ENCODE data around the gene DCAF11.

The DCAF11 gene

DNA sequence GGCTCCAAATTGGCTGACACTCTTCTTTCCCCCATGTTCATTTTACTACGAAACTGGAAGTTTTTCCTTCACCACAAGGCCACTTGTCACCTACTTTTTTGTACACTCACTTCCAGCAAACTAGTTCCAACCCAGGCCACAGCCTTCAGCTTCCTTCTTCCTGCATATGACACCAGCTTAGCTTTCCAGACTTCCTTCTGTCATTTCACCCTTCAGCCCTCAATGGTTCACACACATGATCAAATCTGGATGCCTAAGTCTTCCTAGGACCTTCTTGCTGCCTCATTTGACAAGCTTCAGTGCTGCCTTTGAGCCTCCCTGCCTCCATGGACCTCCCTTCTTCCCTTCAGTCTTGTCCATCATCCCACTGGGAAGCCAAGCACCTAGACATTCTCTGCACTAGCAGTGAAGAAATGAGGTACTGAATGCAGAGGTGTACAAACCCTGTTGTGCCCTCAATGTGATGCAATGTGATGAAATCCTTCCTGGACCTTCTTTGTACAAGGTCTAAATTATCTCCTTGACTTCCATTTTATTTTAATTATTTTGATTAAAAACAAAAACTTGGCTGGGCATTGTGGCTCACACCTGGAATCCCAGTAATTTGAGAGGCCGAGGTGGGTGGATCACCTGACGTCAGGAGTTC is 53.0 kb downstream of the DCAF11 start:
- DNase-seq (ENCODE audit: low read depth): no peak
- H3K4me3 ChIP-seq (ENCODE audit: low read depth, low read length): no peak overlapping the region

DNA sequence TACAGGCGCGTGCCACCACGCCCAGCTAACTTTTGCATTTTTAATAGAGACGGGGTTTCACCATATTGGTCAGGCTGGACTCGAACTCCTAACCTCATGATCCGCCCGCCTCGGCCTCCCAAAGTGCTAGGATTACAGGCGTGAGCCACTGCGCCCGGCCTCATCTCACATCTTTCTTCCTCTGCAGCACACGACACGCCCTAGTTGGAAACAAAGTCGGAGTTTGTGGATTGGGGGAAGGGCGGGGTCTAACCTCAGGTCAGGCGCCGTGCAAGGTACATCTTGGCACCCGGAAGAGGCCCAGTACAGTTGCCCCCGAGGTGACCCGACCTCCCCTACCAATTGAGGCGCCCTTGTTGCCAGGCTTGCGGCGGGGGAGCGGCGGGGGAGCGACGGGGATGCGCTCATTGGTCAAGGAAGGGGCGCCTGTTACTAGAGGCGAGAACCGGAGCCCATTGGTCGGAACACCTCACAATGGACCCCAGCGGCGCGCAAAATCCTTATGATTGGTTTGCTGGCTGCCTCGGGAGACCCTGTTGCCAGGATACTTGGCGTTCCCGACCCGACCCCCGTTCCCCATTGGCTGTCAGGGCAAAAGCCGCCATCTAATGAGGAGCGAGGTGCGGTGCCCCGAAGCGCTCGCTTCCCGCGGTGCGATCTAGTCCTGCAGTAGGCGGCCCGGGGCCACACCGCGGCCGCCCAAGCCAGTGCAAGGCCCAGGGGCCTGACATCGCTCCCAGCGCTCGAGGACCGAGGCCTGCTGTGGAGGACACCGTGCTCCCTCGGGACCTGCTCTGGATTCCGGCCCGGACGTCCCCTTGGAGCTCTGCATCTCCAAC is 57.1 kb downstream of the DCAF11 start, which contains the start of gene REC8:
REC8 (plus strand) TSS at position 659 of the 839 bp plus-strand sequence. CDS start 473 bp downstream, outside the sequence.
- peak within 1 kb of the TSS; percentile 48 for H3K4me3 ChIP-seq (ENCODE audit: low read depth, low read length)
- peak; percentile 97 for DNase-seq (ENCODE audit: low read depth)
- TF ChIP-seq, protein P1, sequence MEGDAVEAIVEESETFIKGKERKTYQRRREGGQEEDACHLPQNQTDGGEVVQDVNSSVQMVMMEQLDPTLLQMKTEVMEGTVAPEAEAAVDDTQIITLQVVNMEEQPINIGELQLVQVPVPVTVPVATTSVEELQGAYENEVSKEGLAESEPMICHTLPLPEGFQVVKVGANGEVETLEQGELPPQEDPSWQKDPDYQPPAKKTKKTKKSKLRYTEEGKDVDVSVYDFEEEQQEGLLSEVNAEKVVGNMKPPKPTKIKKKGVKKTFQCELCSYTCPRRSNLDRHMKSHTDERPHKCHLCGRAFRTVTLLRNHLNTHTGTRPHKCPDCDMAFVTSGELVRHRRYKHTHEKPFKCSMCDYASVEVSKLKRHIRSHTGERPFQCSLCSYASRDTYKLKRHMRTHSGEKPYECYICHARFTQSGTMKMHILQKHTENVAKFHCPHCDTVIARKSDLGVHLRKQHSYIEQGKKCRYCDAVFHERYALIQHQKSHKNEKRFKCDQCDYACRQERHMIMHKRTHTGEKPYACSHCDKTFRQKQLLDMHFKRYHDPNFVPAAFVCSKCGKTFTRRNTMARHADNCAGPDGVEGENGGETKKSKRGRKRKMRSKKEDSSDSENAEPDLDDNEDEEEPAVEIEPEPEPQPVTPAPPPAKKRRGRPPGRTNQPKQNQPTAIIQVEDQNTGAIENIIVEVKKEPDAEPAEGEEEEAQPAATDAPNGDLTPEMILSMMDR (IDR thresholded peaks at IDR 0.05; ENCODE audit: insufficient read depth, low read depth, low read length, missing control alignments): no peak

More for the DNA sequence above, 53.0 kb downstream of the DCAF11 start:
- TF ChIP-seq, protein P1 (IDR thresholded peaks at IDR 0.05; ENCODE audit: insufficient read depth, low read depth, low read length, missing control alignments): no peak

DNA sequence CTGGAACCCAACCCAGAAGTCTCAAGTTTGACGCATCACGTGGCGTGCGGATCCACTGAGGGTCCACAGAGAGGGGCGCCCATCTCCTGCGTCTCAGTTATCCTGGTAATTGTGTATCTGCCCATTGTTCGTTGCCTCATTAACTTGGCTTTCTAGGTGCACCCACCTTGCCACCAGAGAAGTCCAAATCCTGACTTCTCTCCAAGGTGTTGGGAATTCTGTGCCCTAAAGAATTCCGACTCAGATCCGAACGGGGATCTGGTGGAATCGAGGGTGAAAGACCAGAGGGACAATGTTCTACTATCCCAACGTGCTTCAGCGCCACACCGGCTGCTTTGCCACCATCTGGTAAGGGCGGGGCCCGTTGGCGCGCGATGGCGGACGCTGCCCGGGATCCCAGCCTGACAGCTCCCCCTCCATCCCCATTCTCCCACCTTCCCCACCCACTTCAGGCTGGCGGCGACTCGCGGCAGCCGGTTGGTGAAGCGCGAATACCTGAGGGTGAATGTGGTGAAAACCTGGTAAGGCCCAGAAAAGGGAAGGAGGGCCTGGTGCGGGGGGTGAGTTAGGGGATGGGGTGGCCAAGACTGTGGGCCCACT is 57.8 kb downstream of the DCAF11 start:
- no peak for DNase-seq (ENCODE audit: low read depth)
- H3K4me3 ChIP-seq (ENCODE audit: low read depth, low read length): peak overlapping the region; percentile 48
- TF ChIP-seq, protein P1 (IDR thresholded peaks at IDR 0.05; ENCODE audit: insufficient read depth, low read depth, low read length, missing control alignments): no peak

DNA sequence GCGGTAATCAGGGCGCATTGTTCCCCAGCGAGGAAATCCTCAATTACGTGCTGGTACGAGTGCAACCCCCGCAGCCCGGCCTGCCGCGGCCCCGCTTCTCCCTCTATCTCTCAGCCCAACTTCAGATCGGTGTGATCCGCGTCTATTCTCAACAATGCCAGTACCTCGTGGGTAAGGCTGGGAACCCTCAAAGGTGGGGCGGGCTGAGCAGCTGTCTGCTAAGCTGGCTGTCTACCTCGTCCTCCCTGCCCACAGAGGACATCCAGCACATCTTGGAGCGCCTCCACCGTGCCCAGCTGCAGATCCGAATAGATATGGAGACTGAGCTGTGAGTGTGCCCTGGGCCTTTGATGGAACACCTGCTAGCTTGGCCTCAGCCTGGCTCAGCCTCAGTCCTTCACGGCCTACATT is 58.3 kb downstream of the DCAF11 start:
- TF ChIP-seq, protein P1 (IDR thresholded peaks at IDR 0.05; ENCODE audit: insufficient read depth, low read depth, low read length, missing control alignments): no peak
- H3K4me3 ChIP-seq (ENCODE audit: low read depth, low read length): peak overlapping the region; percentile 48
- no peak for DNase-seq (ENCODE audit: low read depth)
